Neural crest cell (in vitro differentiated cells): ENCODE measurements around the gene MGAM2. TPM values are rescaled to one million over a fixed set of nuclear protein-coding genes. Genes with fewer than 3 reads are reported as not detected.

Experiments
- DNase-seq: peaks from one replicate; pipeline ENCODE4 v3.0.0; 2021; ENCODE audit warnings: low read depth, mixed read lengths, low spot score
- H3K27ac Mint-ChIP-seq: one replicate; pipeline ENCODE4 v1.8.0; 2021; ENCODE audit warnings: mild to moderate bottlenecking, mixed read lengths; ENCODE audit not compliant: unreplicated experiment
- H3K27me3 Mint-ChIP-seq: 2 replicates; pipeline ENCODE4 v1.8.0; 2021; ENCODE audit warnings: low read depth, mild to moderate bottlenecking, mixed read lengths
- H3K36me3 Mint-ChIP-seq: 2 replicates; pipeline ENCODE4 v1.8.0; 2021; ENCODE audit warnings: low read depth, mild to moderate bottlenecking, mixed read lengths
- H3K4me1 Mint-ChIP-seq: 2 replicates; pipeline ENCODE4 v1.8.0; 2021; ENCODE audit warnings: mixed read lengths
- H3K4me3 Mint-ChIP-seq: one replicate; pipeline ENCODE4 v1.8.0; 2021; ENCODE audit warnings: mild to moderate bottlenecking, mixed read lengths
- H3K9me3 Mint-ChIP-seq: 2 replicates; pipeline ENCODE4 v1.8.0; 2021; ENCODE audit warnings: mixed read lengths
- total RNA-seq: library from RNA; stranded (reverse); gene quantifications from 2 replicates; pipeline ENCODE4 v1.2.1, GENCODE V29; 2021
- TF ChIP-seq, protein P1 (sequence below): fragments of 200-600 bp; sonication (generic); conservative IDR thresholded peaks from 2 replicates; pipeline ENCODE4 v1.5.0; 2021; ENCODE audit warnings: antibody characterized with exemption, mild to moderate bottlenecking

Gene MGAM2
- total RNA-seq, 1 donor from 2014 or later, result 0.07 TPM

DNA sequence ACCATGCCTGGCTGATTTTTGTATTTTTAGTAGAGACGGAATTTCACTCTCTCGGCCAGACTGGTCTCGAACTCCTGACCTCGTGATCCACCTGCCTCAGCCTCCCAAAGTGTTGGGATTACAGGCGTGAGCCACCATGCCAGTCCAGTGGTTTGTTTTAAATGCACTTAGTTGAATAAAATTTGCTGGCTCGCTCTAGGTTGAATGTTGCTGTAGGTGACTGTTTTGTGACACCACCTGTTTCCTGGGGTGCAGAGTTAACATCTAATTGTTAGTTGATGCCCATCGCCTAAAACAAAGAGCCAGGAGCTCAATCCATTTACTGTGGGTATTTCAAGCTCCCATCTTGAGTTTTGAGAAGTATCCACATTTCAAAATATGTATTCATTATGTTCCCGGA lies 31.2 kb downstream of the MGAM2 start:
- H3K4me1 Mint-ChIP-seq, result peaks cover 4% of the 10 kb centered on the region
- no peak overlapping the region for H3K27ac Mint-ChIP-seq
- H3K4me3 Mint-ChIP-seq, result no peak overlapping the region
- H3K27me3 Mint-ChIP-seq, result peaks cover 7% of the 10 kb centered on the region
- TF ChIP-seq, protein P1, sequence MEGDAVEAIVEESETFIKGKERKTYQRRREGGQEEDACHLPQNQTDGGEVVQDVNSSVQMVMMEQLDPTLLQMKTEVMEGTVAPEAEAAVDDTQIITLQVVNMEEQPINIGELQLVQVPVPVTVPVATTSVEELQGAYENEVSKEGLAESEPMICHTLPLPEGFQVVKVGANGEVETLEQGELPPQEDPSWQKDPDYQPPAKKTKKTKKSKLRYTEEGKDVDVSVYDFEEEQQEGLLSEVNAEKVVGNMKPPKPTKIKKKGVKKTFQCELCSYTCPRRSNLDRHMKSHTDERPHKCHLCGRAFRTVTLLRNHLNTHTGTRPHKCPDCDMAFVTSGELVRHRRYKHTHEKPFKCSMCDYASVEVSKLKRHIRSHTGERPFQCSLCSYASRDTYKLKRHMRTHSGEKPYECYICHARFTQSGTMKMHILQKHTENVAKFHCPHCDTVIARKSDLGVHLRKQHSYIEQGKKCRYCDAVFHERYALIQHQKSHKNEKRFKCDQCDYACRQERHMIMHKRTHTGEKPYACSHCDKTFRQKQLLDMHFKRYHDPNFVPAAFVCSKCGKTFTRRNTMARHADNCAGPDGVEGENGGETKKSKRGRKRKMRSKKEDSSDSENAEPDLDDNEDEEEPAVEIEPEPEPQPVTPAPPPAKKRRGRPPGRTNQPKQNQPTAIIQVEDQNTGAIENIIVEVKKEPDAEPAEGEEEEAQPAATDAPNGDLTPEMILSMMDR, result no peak
- no peaks in the 10 kb centered on the region for H3K36me3 Mint-ChIP-seq
- DNase-seq, result no peak
- no peaks in the 10 kb centered on the region for H3K9me3 Mint-ChIP-seq

DNA sequence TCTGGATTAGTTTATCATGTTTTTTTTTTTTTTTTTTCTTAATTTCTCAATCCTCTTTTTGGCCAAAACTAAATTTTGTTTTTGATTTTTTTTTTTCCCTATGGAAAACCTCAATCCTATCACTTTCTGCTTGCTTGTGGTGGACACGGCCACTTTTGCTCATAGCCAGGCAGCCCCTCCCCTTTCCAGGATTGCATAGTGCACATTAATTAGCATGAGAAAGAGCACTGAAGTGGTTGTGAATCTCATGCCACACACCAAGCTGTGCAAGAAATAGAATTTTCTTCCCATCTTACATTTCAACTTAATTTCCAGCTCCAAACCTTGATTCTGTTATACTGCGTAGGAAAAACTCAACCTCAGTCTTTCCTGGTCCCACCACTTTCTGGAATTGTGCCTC lies 34.6 kb downstream of the MGAM2 start:
- Mint-ChIP-seq H3K27ac (no peak overlapping the region), H3K27me3 (peaks cover 7% of the 10 kb centered on the region), H3K9me3 (peaks cover 9% of the 10 kb centered on the region), H3K4me3 (no peak overlapping the region), H3K36me3 (no peaks in the 10 kb centered on the region), H3K4me1 (peaks cover 4% of the 10 kb centered on the region)
- no peak for DNase-seq
- TF ChIP-seq, protein P1, result no peak

GRCh38 chr7:142150356-142150755 lies 38.8 kb downstream of the MGAM2 start:
- Mint-ChIP-seq H3K36me3 (no peaks in the 10 kb centered on the region), H3K4me1 (peaks cover 4% of the 10 kb centered on the region), H3K27ac (no peak overlapping the region), H3K4me3 (no peak overlapping the region), H3K27me3 (peaks cover 8% of the 10 kb centered on the region), H3K9me3 (peaks cover 9% of the 10 kb centered on the region)
- no peak for DNase-seq
- TF ChIP-seq, protein P1, result no peak

GRCh38 chr7:142150869-142151268 lies 39.4 kb downstream of the MGAM2 start:
- TF ChIP-seq, protein P1, result no peak
- peaks cover 6% of the 10 kb centered on the region for H3K27me3 Mint-ChIP-seq
- H3K4me1 Mint-ChIP-seq, result peaks cover 4% of the 10 kb centered on the region
- H3K9me3 Mint-ChIP-seq, result peaks cover 9% of the 10 kb centered on the region
- no peaks in the 10 kb centered on the region for H3K36me3 Mint-ChIP-seq
- DNase-seq, result no peak
- no peak overlapping the region for H3K27ac Mint-ChIP-seq
- H3K4me3 Mint-ChIP-seq, result no peak overlapping the region

DNA sequence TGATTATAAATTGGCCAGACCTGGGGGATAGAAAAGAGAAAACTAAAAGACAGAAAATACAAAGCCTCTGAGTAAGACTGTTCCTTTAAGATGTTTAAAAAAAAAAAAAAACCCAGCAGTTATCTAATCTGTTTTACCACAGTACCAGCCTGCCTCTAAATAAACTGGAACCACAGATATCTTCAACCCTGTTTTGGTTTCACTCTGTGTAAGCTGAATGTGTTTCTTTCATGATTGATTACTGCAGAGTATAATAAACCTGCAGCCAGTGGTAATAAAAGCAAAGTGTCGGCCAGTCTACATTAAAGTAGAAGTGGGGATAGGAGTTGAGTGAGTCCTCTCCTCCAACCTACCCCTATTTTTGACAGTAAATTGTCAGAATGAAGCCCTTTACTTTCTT lies 40.6 kb downstream of the MGAM2 start:
- Mint-ChIP-seq H3K9me3 (peaks cover 9% of the 10 kb centered on the region), H3K4me3 (no peak overlapping the region), H3K4me1 (no peaks in the 10 kb centered on the region), H3K27ac (no peak overlapping the region), H3K27me3 (peaks cover 6% of the 10 kb centered on the region), H3K36me3 (no peaks in the 10 kb centered on the region)
- TF ChIP-seq, protein P1, result no peak
- DNase-seq, result no peak

DNA sequence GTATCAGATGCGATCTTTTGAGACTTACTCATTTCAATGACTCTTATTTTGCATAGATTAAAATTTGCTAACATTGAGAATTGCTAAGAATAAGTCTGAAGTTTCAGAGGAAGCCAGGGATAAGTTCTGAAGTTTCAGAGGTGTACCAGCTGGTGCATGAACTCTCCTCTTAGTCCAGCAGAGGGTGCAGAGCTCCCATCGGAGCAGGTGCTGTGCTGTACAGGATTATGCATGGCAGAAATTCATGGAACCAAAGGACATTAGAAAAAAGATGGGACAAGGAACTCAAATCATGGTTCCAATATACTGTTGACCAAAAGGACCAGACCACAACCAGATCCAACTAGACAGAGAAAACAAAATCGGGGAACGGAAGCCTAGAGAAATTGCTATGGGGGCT lies 41.9 kb downstream of the MGAM2 start:
- Mint-ChIP-seq H3K27me3 (peaks cover 6% of the 10 kb centered on the region), H3K4me3 (no peak overlapping the region), H3K36me3 (no peaks in the 10 kb centered on the region), H3K4me1 (no peaks in the 10 kb centered on the region), H3K27ac (no peak overlapping the region), H3K9me3 (peaks cover 5% of the 10 kb centered on the region)
- TF ChIP-seq, protein P1, result peak; percentile 55
- no peak for DNase-seq
